ENCODE results near the gene MEIOSIN.

DNA sequence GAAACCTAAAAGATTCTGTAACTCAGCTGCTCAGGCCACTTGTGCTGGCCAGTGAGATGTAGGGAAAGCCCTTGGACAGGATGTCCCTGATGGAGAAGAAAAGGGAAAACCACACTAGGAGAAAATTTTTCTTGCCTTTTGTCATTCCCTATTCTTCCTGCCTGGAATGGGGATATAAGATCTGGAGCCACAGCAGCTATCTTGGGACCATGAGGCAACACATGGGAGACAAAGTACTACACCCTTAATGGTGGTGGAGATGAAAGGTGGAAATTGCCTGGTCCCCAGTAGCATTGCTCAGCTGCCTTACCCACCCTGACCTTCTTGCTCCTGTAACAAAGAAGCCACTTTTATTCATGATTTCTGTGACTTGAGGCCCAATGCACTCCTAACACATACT is 72.5 kb downstream of the MEIOSIN start:
- TF ChIP-seq POLR2AphosphoS5 (IDR thresholded peaks at IDR 0.05; ENCODE audit: borderline replicate concordance, low read depth, low read length): no peak
- TF ChIP-seq EZH2 (IDR thresholded peaks at IDR 0.05): no peak
